HEK293T (cell line): ENCODE data around the gene FCHSD1.

ENCODE experiments used
- ARNT ChIP-seq: fragments of 450-650 bp; IDR thresholded peaks from 2 replicates; pipeline ENCODE4 v1.6.1; 2017; ENCODE audit warnings: mild to moderate bottlenecking
- BHLHE40 ChIP-seq: fragments of 450-650 bp; IDR thresholded peaks from 2 replicates; pipeline ENCODE4 v1.6.1; 2016; ENCODE audit warnings: mild to moderate bottlenecking, moderate library complexity, borderline replicate concordance
- ELF4 ChIP-seq: fragments of 450-650 bp; IDR thresholded peaks from 2 replicates; pipeline ENCODE4 v1.6.1; 2017; ENCODE audit warnings: antibody characterized with exemption
- FOXA1 ChIP-seq: fragments of 450-650 bp; IDR thresholded peaks from 2 replicates; pipeline ENCODE4 v1.6.1; 2016; ENCODE audit warnings: mild to moderate bottlenecking
- FOXK2 ChIP-seq: fragments of 450-650 bp; IDR thresholded peaks from 2 replicates; pipeline ENCODE4 v1.6.1; 2016; ENCODE audit warnings: mild to moderate bottlenecking
- FOXM1 ChIP-seq: fragments of 450-650 bp; IDR thresholded peaks from 2 replicates; pipeline ENCODE4 v1.6.1; 2017; ENCODE audit warnings: mild to moderate bottlenecking, borderline replicate concordance
- HDGF ChIP-seq: fragments of 450-650 bp; IDR thresholded peaks from 2 replicates; pipeline ENCODE4 v1.6.1; 2017; ENCODE audit warnings: antibody characterized with exemption, borderline replicate concordance
- LEF1 ChIP-seq: fragments of 450-650 bp; IDR thresholded peaks from 2 replicates; pipeline ENCODE4 v1.6.1; 2017; ENCODE audit warnings: mild to moderate bottlenecking, borderline replicate concordance
- PKNOX1 ChIP-seq: fragments of 450-650 bp; IDR thresholded peaks from 2 replicates; pipeline ENCODE4 v1.6.1; 2016
- SP1 ChIP-seq: fragments of 450-650 bp; IDR thresholded peaks from 2 replicates; pipeline ENCODE4 v1.6.1; 2017
- SUZ12 ChIP-seq: fragments of 450-650 bp; IDR thresholded peaks from 2 replicates; pipeline ENCODE4 v1.6.1; 2016; ENCODE audit warnings: mild to moderate bottlenecking
- TARDBP ChIP-seq: fragments of 450-650 bp; IDR thresholded peaks from 2 replicates; pipeline ENCODE4 v1.6.1; 2016
- ZNF384 ChIP-seq: fragments of 450-650 bp; IDR thresholded peaks from 2 replicates; pipeline ENCODE4 v1.6.1; 2016

DNA sequence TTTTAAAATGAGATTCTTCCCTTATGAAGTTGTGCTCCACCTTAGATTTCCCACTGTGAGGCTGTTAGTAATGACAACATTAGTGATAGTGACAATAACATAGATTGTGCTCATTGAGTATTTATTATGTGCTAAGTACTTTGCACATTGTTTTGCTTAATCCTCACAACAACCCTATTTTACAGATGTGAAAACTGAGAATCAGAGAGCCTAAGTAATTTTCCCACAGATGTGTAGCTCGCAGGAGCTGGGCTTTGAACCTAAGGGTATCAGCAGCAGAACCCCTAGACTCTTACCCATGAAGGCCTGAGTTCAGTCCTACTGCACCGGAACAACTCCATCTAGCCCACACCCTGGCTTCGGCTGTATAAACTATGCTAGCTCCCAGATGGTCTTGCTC, 46.4 kb upstream of the FCHSD1 start:
- no peak for TF ChIP-seq SP1
- no peak for TF ChIP-seq FOXK2
- no peak for TF ChIP-seq PKNOX1
- TF ChIP-seq HDGF: no peak
- no peak for TF ChIP-seq BHLHE40
- TF ChIP-seq ELF4: no peak
- no peak for TF ChIP-seq FOXM1
- TF ChIP-seq FOXA1: no peak
- no peak for TF ChIP-seq SUZ12
- TF ChIP-seq ZNF384: no peak
- no peak for TF ChIP-seq LEF1
- no peak for TF ChIP-seq TARDBP
- no peak for TF ChIP-seq ARNT
